GM12872 (cell line): ENCODE results near the gene MKRN1.

Experiments
- CTCF ChIP-seq: IDR thresholded peaks from 3 replicates; pipeline ENCODE4 v1.5.1; 2011; ENCODE audit warnings: low read depth, mild to moderate bottlenecking, low read length, moderate library complexity; ENCODE audit not compliant: insufficient read depth

Gene MKRN1

DNA sequence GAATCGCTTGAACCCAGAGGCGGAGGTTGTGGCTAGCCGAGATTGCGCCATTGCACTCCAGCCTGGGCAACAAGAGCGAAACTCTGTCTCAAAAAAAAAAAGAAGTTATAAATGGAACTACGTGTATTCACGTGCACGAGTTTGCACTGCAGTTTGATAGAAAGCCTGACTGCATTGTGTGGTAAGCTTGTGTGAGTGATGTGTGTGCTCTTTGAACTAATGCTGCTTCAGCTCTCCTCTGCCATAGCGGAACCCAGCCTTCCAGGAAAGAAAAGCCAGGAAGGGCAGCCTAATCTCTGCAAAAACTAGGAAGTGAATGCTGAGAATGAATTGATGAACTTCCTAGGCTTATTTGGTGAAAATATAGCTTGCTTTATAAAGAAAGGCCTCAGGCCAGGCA, 15.6 kb upstream of the MKRN1 start:
- TF ChIP-seq CTCF, result no peak

DNA sequence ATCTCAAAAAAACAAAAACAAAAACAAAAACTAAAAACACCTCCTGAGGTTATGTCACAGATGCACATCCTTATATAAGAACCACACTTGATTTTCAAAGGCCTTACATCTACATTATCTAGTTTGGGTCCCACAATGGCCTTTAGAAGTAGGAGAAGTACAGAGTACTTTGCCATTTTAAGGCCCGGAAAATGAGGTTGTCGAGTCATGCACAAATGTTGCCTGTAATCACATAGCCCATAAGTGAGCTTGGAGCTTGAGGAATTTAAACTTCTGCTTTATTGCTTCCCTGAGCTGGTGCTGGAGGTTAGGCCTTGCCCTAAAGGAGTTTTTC, 9.7 kb upstream of the MKRN1 start:
- no peak for TF ChIP-seq CTCF

DNA sequence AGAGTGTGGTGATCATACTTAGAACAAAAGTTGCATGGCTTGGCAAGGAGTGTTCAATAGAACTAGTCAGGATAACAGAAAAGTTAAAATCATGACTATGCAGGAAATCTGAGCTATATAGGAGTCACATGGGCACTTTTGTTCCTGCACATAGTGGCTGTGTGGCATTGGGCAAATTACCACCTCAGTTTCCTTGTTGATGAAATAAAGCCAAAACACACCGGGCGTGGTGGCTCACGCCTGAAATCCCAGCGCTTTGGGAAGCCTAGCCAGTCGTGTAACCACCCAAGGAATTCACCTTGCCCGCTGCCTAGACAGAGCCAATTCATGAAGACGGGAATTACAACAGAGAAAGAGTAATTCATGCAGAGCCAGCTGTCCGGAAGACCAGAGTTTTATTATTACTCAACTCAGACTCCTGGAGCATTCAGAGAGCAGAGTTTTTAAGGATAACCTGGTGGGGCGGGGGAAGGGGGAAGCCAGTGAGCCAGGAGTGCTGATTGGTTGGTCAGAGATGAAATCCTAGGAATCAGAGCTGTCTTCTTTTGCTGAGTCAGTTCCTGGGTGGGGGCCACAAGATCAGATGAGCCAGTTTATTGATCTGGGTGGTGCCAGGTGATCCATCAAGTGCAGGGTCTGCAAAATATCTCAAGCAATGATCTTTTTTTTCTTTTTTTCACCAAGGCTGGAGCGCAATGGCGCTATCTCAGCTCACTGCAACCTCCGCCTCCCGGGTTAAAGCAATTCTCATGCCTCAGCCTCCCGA, 6.4 kb upstream of the MKRN1 start:
- no peak for TF ChIP-seq CTCF

- TF ChIP-seq CTCF, result no peak
These were observed 5.7 kb upstream of the MKRN1 start for GRCh38 chr7:140484951-140485499.

DNA sequence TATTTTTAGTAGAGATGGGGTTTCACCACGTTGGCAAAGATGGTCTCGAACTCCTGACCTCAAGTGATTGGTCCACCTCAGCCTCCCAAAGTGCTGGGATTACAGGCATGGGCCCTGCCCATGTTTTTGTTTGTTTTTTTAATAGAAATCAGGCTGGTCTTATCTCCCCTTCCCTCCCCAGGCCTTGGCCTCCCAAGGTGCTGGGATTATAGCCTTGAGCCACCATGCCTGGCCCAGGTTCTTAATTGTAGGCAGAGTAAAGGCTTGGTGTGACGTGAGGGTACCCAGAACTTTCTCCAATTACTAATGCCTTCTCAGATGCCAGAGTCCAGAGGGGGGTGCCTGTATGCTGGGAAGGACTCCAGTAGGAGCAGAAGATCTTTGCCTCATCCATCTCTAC, 5.2 kb upstream of the MKRN1 start:
- no peak for TF ChIP-seq CTCF

DNA sequence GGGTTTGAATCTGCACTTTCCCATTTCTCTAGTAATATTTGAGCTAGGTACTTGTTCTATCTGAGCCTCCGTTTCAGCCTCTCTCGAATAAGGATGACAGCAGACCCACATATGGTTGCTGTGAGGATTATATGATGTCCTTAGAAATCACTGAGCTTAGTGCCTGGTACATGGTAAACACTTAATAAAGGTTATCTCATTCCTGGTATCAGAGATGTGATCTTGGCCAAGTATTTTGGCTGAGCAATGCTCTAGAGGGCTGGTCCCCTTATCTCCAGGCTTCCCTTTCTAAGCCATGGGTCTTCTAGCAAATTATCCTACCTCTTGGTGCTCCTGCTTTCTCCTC, 407 bp upstream of the MKRN1 start:
- no peak for TF ChIP-seq CTCF

GRCh38 chr7:140478246-140479061, 851 bp downstream of the MKRN1 start:
- no peak for TF ChIP-seq CTCF
